Gastrocnemius medialis (tissue), 4 donors: ENCODE measurements around the gene SLC6A20.

Source experiments
- CTCF ChIP-seq, 5 experiments: fragments of 450-650 bp in 3 of 5; fragments of 200-600 bp in 2 of 5; sonication (generic) in 2 of 5; IDR thresholded peaks in 4 of 5; conservative IDR thresholded peaks in 1 of 5; 1 replicate in 4 of 5; 2 replicates in 1 of 5; pipeline ENCODE4 v1.5.1; 2016 to 2019; ENCODE audit warnings: antibody characterized with exemption in 5 of 5, mild to moderate bottlenecking in 3 of 5, moderate library complexity in 3 of 5
- POLR2A ChIP-seq, 2 donors: fragments of 450-650 bp; IDR thresholded peaks; one replicate each; pipeline ENCODE4 v1.6.1; 2017; ENCODE audit warnings: antibody characterized with exemption in 2 of 2, mild to moderate bottlenecking in 2 of 2, moderate library complexity in 2 of 2

- no peak for TF ChIP-seq CTCF (IDR thresholded peaks at IDR 0.05 in 4 of 5, conservative IDR thresholded peaks at IDR 0.05 in 1 of 5)
- no peak for TF ChIP-seq POLR2A (IDR thresholded peaks at IDR 0.05)
Observed at GRCh38 chr3:45759851-45760250, 36.5 kb downstream of the SLC6A20 start.
